ENCODE measurements around the gene POLRMT.
A peak's percentile ranks its signal among the peaks of the same experiment; 100 is the strongest.
"Not testable (repeated sequence)": the region's sequence is repeated elsewhere in the genome, so short reads cannot be mapped to it uniquely, and the experiment has no call there.

Gene POLRMT

GRCh38 chr19:624433-625109 is 8.8 kb downstream of the POLRMT start:
- DNase-seq: no peak

GRCh38 chr19:623974-624373 is 9.4 kb downstream of the POLRMT start:
- no peak for DNase-seq

GRCh38 chr19:623175-623916 is 10.0 kb downstream of the POLRMT start:
- no peak for DNase-seq

GRCh38 chr19:622666-623065 is 10.7 kb downstream of the POLRMT start:
- DNase-seq: no peak

DNA sequence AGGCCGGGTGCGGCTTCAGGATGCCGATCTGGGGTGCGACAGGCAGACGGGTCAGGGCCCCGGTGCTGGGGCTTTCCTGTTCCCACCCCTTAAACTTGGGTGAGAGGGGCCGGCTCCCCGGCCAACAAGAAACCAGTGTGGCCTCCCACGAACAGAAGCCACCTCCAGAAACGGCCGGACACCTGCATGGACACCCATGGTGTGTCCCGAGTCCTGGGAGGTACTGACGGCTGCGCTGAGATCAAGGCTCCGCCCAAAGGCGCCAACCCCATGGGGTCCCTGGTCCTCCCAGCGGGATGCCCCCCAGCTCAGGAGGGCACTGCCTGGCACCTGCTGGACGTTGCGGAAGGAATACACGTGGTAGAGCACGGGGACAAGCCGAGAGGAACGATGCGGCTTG is 11.5 kb downstream of the POLRMT start:
- no peak for DNase-seq

- not testable (repeated sequence) for DNase-seq
Measured at GRCh38 chr19:621191-621590, 12.1 kb downstream of the POLRMT start.

DNA sequence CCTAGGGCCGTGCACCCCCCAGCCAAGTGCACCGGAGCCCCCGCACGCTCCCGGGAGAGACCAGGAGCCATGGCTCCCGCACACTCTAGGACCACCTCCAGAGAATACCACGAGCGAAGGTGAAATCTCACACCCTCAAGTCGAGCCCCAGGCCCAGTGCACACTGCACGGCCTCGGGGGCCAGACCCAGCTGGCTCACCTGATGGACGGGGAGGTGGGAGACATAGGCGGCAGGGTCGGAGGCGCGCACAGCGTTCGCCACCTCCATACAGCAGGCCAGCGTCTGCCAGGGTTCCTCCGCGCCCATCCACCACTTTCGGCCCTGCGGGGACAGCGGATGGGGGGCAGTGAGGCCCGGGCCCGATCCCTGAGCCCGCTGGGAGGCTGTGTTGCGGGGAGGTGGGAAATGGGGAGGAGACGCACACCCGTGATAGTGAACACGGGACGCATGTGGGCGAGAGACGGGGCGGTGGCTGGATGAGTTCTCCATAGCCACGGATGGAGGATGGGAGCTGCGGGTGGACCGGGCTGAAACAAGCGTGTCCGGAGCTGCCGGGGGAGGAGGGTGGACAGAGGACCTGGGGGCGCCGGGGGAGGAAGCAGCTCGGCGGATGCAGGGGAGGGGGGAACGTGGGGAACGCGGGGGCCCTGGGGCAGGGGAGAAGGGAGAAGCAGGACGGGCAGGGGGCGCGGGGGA is 13.0 kb downstream of the POLRMT start:
- DNase-seq: no peak

- no peak for DNase-seq
Measured at GRCh38 chr19:619286-620002, 13.9 kb downstream of the POLRMT start.

- no peak for DNase-seq
Measured at GRCh38 chr19:618674-619285, 14.6 kb downstream of the POLRMT start.

GRCh38 chr19:618247-618619 is 15.1 kb downstream of the POLRMT start:
- no peak for DNase-seq

GRCh38 chr19:617551-618246 is 15.6 kb downstream of the POLRMT start:
- DNase-seq: no peak

DNA sequence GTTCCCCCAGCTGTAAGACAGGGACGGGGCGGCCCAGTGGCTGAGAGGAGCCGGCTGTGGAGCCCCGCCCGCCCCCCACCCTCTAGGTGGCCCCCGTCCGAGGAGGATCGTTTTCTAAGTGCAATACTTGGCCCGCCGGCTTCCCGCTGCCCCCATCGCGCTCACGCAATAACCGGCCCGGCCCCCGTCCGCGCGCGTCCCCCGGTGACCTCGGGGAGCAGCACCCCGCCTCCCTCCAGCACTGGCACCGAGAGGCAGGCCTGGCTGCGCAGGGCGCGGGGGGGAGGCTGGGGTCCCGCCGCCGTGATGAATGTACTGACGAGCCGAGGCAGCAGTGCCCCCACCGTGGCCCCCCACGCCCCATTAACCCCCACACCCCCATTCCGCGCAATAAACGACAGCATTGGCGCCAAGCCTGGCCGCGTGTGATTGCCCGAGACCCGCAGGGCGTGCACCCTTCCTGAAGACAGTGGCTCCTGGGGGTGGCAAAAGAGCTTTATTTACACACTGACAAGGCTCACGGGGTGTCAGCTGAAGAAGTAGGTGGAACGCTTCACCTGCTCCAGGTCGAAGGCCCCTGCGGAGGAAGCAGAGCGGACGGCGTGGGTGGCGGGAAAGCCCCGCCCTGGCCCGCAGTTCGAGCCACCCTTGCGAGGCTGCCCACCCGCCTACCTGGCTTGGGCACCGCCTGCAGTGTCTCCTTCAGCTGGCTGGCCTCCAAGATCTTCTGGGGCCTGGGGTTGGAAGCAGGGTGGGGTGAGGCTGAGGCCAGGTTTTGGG is 16.4 kb downstream of the POLRMT start:
- no peak for DNase-seq

GRCh38 chr19:616062-616700 is 17.2 kb downstream of the POLRMT start:
- no peak for DNase-seq

DNA sequence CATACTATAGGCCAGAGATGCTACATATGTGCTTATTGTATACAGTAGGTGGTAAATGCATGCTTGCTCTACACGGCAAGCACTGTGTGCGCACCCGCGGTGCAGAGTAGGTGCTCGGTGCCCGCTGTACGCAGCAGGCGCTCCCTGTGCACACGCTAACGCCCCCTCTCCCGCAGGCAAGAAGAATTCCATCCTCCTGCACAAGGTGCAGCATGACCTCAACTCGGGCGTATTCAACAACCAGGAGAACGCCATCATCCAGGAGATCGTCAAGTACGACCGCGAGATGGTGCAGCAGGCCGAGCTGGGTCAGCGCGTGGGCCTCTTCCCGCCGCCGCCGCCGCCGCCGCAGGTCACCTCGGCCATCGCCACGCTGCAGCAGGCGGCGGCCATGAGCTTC is 17.7 kb downstream of the POLRMT start:
- DNase-seq: no peak

DNA sequence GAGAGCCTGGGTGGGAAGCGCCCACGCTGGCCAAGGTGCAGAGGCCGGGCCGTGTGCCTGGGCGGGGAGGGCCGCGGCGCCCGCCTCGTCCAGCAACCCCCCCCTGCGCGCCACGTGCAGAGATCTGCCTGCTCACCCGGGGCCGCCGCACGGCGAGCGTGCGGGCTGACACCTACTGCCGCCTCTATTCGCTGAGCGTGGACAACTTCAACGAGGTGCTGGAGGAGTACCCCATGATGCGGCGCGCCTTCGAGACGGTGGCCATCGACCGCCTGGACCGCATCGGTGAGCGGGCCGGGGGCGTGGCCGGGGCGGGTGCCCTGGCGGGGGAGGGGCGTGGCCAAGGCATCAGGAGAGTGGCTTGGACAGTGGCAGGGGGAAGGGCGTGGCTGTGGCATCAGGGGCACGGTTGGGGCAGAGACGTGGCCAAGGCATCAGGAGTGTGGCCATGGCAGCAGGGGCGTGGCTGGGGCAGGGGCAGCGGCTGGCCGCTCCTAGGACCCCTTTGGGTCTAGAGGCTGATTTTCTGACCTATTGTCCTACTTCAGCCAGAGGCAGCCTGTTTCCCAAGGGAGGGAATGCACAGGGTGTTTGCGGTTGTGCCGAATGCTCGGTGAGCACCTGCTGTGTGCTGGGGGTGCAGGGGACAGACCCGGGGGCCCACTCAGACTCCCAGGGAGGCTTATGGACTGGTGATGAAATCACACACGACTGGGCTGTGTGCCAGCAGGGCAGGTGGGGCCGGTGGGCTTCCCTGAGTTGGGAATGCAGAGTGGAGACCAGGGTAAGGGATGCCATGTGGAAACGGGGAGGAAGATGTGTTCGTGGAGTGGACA is 19.4 kb downstream of the POLRMT start:
- DNase-seq: no peak

- DNase-seq: no peak
Measured at GRCh38 chr19:612941-613340, 20.4 kb downstream of the POLRMT start.

DNA sequence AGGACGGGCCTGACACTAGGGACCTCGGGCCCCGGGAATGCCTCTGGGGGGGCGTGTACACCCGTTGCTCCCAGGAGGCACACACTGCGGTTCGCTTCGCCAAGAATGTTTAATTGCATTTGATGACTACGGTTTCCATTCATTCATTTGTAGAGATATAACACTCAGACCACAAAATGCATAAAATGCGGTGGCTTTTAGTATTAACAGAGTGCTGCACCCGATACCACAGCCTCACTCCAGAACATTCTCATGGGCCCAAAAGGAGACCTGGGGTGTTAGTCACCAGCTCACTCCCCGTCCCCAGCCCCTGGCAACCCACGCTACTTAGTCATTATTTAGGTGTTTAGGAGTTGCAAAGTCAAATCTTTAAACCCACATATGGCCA is 21.9 kb downstream of the POLRMT start:
- no peak for DNase-seq

DNA sequence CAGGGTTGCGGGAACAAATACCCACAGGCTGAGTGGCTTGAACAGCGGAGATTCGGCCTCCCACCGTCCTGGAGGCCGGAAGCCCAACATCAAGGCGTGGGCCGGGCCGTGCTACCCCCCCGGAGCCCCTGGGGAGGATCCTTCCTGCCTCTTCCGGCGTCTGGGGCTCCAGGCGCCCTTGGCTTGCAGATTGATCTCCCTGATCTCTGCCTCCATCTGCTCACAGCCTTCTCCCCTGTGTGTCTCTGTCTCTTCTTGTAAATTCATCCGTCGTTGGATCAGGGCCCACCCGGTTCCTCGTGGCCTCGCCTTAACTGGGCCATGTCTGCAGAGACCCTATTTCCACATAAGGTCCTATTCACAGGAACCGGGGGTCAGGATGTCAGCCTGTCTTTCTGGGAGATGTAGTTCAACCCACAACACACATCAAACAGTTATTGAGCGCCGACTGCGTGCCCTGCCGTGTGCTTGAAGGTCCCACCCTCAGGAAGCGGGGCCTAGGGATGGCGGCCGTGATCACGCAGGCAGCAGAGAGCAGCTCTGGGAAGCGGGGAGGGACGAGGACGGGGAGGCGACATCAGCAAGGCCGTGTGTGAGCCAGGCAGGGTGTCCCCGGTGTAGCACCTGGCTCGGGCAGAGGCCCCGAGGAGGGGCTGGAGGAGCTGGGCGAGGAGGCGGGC is 22.4 kb downstream of the POLRMT start:
- peak; percentile 43 to 73 (median 56) for DNase-seq

DNA sequence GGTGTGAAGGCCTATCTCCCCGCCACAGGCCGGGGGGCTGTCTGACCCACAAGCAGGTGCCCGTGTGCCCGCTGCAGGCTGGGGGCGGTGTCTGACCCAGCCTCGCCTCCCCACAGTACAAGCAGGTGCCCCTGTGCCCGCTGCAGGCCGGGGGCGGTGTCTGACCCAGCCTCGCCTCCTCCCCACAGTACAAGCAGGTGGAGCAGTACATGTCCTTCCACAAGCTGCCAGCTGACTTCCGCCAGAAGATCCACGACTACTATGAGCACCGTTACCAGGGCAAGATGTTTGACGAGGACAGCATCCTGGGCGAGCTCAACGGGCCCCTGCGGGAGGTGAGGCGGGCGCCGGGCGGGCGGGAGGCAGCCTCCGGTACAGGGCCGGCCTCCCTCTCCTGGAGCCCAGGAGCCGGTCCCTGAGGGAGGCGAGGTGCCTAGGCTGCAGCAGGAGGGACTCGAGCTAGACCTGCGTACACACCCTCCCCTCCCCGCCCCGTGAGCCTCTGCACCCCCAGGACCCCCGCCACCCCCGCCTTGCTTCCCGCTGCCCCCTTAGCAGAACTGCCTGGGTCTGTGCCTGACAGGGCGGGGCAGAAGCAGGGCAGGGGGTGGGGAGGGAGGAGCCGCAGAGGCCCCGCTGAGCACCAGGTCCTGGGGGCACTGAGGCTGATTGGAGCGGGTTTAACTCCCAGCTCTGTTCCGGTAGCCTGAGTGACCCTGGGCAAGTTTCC is 23.1 kb downstream of the POLRMT start:
- DNase-seq: peak in 4 of 6 experiments; percentile 16 to 37 (median 30)
